Measurements from ENCODE around the gene EIF4G1.
"Not testable (repeated sequence)": the region's sequence is repeated elsewhere in the genome, so short reads cannot be mapped to it uniquely, and the experiment has no call there.

Gene EIF4G1, protein sequence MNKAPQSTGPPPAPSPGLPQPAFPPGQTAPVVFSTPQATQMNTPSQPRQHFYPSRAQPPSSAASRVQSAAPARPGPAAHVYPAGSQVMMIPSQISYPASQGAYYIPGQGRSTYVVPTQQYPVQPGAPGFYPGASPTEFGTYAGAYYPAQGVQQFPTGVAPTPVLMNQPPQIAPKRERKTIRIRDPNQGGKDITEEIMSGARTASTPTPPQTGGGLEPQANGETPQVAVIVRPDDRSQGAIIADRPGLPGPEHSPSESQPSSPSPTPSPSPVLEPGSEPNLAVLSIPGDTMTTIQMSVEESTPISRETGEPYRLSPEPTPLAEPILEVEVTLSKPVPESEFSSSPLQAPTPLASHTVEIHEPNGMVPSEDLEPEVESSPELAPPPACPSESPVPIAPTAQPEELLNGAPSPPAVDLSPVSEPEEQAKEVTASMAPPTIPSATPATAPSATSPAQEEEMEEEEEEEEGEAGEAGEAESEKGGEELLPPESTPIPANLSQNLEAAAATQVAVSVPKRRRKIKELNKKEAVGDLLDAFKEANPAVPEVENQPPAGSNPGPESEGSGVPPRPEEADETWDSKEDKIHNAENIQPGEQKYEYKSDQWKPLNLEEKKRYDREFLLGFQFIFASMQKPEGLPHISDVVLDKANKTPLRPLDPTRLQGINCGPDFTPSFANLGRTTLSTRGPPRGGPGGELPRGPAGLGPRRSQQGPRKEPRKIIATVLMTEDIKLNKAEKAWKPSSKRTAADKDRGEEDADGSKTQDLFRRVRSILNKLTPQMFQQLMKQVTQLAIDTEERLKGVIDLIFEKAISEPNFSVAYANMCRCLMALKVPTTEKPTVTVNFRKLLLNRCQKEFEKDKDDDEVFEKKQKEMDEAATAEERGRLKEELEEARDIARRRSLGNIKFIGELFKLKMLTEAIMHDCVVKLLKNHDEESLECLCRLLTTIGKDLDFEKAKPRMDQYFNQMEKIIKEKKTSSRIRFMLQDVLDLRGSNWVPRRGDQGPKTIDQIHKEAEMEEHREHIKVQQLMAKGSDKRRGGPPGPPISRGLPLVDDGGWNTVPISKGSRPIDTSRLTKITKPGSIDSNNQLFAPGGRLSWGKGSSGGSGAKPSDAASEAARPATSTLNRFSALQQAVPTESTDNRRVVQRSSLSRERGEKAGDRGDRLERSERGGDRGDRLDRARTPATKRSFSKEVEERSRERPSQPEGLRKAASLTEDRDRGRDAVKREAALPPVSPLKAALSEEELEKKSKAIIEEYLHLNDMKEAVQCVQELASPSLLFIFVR (N-terminal part only)

DNA sequence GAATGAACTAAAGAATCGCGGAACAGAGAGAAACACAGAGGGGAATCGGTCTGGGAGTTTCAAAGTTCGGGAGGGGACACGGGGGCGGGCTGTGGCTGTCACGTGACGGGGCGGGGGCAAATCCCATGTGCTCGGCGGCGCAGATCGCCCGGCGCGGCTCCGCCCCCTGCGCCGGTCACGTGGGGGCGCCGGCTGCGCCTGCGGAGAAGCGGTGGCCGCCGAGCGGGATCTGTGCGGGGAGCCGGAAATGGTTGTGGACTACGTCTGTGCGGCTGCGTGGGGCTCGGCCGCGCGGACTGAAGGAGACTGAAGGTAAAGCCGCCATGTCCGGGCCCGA, at the start of gene EIF4G1:
Gene EIF4G1, plus strand, starts transcription at position 244 of the 337 bp plus-strand sequence. CDS start 1,191 bp downstream, outside the sequence.
- peak; percentile 86 for ATAC-seq

DNA sequence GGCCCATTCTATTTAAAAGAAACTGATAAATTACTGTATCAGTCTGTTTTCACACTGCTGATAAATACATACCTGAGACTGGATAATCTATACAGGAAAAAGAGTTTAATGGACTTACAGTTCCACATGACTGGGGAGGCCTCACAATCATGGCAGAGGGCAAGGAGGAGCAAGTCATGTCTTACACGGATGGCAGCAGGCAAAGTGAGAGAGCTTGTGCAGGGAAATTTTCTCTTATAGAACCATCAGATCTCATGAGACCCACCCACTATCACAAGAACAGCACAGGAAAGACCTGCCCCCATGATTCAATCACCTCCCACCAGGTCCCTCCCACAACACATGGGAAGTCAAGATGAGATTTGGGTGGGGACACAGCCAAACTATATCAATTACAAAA, 47.2 kb upstream of the EIF4G1 start:
- ATAC-seq, result not testable (repeated sequence)

DNA sequence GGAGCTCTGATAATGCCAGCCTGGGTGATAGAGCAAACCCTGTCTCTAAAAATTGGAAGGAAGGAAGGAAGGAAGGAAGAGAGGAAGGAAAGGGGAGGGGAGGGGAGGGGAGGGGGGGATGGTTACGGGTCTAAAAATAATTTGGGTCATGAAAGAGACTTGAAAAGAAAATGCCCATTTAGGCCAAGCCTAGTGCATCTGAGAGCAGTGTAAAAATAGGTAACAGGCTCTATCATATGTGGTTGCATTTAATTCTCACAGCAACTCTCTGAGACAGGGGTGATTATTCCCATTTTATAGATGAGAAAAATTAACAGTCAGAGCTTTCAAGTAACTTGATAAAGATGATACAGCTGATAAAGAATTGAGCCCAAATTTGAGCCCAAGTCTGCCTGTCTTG, 42.1 kb upstream of the EIF4G1 start:
- ATAC-seq, result no peak

DNA sequence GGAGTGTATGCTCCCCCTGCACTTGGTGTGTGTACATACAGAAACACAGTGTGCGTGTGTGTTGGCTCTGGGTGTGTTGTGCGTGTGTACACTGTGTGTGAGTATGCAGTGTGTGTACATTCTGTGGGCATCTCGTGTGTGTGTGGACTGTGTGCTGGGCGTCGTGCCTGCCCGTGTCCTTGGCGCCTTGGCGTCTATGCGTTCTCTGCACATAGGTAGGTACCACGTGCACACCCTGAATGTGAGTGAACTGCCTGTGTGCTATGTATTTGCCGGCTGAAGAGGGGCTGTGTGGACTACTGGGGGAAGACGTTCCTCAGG, 39.1 kb upstream of the EIF4G1 start:
- ATAC-seq, result no peak

DNA sequence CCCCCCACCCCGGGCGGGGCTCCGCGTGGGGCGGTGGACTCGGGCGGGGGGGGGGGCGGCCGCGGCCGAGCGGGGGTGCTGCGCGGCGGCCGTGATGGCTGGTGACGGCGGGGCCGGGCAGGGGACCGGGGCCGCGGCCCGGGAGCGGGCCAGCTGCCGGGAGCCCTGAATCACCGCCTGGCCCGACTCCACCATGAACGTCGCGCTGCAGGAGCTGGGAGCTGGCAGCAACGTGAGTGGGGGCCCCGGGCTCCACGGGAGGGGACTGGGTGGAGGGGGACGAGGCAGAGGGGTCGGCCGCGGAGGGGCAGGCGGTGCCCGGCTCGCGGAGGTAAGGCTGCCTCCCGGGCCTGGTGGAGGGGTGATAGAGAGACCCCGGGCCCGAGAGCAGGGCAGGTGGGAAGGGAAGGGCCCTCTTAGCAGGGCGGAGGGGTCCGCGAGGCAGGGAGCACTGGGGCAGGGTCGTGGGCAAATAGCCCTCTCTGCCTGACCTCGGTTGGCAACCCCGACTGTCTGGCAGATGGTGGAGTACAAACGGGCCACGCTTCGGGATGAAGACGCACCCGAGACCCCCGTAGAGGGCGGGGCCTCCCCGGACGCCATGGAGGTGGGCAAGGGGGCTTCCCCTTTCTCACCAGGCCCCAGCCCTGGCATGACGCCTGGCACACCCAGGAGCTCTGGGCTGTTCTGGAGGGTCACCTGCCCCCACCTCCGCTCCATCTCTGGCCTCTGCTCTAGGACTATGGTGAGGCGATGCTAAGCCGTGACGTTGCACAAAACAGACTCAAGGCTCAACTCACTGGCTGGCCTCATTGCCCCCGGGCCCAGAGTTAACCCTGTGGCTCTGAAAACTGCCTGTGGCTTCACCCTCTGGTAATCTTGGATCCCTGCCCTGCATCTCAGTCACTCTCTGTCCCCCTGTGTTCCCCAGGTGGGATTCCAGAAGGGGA, 38.2 kb upstream of the EIF4G1 start, which contains the start of gene ECE2:
Gene ECE2, plus strand, starts transcription at position 62 of the 950 bp plus-strand sequence. Its CDS starts 132 bp downstream, at position 194.
- no peak for ATAC-seq

DNA sequence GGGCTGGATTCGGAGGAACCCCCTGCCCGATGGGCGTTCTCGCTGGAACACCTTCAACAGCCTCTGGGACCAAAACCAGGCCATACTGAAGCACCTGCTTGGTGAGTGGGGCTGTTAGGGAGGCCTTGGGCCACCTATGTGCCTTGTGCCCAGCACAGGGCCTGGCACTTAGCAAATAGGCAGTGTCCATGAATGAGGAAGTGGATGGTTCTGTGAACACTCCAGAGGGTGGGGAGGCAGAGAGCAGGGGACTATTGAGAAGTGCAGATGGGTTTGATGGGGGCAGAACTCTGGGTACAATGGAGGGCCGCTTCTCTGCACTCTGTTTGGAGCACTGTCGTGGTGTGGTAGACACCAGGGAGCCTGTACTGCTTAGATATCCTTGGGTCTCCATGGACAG, 37.0 kb upstream of the EIF4G1 start:
- no peak for ATAC-seq

DNA sequence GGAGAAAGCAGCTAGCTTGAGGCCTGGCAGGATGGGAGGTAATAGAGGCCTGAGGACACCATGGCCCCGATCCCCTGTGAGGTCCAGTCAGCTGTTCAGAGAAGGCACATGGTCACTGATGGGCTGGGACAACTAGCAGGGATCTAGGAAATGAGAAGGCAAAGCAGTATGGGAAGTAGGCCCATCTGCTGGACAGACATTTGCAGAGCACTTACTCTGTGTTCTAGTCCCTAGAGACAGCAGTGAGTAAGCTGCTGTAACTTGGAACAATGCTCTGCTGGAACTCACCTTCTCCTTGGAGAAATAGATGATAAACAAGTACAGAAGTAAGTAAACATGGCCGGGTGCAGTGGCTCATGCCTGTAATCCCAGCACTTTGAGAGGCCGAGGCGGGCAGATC, 31.5 kb upstream of the EIF4G1 start:
- ATAC-seq, result no peak

DNA sequence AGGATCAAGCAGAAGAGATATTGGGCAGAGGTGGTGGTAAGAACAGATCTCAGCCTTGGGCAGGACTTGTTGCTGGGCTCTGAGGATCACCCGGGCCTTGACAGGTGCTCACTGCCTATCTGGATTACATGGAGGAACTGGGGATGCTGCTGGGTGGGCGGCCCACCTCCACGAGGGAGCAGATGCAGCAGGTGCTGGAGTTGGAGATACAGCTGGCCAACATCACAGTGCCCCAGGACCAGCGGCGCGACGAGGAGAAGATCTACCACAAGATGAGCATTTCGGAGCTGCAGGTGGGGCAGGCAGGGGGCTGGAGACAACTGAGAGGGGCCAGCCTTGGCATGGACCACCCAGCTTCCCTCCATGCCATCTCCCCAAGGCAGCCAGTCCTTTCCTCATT, 30.7 kb upstream of the EIF4G1 start:
- no peak for ATAC-seq

DNA sequence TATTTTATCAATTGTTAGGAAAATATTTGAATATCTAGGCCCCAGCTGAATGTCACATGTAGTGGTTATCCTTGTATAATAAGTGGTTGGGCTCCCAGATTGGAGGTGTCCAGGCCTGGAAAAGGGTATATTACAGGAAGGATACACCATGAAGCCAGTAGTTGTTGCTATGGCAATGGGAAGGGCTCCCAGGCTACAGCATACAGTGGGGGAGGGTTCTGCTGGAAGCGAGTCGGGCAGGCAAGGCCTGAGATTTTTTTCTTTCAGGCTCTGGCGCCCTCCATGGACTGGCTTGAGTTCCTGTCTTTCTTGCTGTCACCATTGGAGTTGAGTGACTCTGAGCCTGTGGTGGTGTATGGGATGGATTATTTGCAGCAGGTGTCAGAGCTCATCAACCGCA, 29.7 kb upstream of the EIF4G1 start:
- no peak for ATAC-seq

DNA sequence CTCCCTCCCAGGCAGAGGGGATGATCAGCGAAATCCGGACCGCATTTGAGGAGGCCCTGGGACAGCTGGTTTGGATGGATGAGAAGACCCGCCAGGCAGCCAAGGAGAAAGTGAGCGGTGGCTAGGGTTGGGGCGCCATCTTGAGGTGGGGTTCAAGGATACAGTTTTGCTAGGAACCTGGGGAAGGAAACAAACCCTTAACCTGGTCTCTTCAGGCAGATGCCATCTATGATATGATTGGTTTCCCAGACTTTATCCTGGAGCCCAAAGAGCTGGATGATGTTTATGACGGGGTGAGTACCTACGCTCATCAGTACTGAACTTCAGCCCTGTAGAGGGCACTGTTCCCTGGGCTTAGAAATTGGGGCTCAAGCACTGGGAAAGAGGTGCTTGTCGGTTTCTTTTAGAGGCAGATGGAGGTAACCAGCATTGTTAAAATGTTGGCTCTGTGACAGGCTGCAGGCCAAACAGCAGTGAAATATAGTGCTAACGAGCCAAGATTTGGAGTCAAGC, 24.9 kb upstream of the EIF4G1 start:
- peak; percentile 50 to 74 for ATAC-seq

DNA sequence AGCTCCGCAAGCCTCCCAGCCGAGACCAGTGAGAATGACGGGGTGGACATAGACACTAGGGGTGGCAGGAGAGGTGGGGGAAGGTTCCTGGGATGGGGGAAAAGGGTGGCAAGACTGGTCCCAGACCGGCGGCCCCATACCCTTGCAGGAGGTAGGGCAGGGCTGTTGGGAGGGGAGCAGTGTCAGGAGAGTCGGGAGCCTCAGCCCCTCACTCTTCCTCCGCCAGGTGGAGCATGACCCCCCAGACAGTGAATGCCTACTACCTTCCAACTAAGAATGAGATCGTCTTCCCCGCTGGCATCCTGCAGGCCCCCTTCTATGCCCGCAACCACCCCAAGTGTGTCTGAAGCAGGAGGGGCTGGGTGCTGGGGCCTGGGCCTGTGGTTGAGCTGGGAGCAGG, 24.1 kb upstream of the EIF4G1 start:
- ATAC-seq, result no peak

DNA sequence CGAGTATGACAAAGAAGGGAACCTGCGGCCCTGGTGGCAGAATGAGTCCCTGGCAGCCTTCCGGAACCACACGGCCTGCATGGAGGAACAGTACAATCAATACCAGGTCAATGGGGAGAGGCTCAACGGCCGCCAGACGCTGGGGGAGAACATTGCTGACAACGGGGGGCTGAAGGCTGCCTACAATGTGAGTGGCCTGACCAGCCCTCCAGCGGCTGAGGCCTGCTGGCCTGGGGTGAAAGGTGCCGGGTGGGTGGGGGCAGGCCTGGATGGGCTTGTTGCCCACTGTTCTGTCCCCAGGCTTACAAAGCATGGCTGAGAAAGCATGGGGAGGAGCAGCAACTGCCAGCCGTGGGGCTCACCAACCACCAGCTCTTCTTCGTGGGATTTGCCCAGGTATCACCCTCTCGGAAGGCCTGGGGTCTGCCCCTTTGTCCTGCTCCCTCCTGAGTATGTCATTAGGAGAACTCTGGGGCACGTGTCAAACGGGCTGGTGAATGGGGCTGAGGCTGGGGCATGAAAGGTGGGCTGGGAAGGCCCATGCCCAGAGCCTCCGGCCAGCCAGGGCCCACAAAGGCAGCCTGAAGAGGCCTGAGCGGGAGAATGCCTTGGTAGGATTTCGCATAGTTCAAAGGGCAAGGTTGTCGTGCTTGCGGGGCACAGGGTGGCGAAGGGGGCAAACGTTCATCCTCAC, 23.2 kb upstream of the EIF4G1 start:
- ATAC-seq, result no peak

DNA sequence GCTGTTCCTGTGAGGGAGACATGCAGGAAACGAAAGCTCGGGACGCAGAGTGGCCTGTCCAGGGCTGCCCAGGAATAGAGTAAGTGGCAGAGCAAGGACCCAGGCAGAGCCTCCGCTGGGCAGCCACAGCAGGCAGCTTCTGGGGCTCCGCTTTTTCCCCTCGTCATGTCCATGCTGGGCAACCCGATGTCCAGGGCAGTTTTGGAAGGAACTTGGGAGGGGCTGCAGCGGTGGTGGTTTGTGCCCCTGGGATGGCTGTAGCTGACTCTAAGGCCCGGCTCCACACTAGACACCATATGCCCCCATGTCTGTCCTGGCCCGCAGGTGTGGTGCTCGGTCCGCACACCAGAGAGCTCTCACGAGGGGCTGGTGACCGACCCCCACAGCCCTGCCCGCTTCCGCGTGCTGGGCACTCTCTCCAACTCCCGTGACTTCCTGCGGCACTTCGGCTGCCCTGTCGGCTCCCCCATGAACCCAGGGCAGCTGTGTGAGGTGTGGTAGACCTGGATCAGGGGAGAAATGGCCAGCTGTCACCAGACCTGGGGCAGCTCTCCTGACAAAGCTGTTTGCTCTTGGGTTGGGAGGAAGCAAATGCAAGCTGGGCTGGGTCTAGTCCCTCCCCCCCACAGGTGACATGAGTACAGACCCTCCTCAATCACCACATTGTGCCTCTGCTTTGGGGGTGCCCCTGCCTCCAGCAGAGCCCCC, 22.5 kb upstream of the EIF4G1 start:
- ATAC-seq, result no peak

DNA sequence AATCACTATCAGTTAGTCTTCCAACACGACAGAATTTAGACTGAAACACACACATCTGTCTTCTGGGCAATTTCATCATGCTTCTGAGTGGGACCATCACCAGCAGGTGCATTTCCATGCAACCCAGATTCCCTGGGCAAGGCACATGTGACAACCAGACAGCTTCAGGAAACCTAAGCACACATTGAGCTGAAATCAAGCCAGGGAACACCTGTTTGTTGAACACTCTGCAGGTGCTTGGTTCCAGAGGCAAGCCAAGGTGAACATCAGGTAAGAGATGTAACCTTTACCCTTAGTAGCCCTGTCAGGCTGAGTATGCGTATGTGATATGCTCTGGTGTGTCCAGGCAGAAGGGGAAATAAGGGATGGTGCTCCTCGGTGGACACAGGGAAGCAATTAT, 18.6 kb upstream of the EIF4G1 start:
- no peak for ATAC-seq

DNA sequence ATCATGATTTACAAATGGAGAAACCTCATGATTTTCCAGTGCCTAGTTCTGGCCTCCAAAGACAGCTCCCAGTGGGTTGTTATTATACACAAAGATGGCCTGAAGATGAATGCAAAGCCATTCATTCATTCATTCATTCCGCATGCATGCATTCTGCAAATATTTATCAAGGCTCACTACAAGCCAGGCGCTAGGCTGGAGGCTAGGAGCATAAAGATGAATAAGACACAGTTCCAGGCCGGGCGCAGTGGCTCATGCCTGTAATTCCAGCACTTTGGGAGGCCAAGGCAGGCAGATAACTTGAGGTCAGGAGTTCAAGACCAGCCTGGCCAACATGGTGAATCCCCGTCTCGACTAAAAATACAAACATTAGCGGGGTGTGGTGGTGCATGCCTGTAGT, 17.8 kb upstream of the EIF4G1 start:
- no peak for ATAC-seq

DNA sequence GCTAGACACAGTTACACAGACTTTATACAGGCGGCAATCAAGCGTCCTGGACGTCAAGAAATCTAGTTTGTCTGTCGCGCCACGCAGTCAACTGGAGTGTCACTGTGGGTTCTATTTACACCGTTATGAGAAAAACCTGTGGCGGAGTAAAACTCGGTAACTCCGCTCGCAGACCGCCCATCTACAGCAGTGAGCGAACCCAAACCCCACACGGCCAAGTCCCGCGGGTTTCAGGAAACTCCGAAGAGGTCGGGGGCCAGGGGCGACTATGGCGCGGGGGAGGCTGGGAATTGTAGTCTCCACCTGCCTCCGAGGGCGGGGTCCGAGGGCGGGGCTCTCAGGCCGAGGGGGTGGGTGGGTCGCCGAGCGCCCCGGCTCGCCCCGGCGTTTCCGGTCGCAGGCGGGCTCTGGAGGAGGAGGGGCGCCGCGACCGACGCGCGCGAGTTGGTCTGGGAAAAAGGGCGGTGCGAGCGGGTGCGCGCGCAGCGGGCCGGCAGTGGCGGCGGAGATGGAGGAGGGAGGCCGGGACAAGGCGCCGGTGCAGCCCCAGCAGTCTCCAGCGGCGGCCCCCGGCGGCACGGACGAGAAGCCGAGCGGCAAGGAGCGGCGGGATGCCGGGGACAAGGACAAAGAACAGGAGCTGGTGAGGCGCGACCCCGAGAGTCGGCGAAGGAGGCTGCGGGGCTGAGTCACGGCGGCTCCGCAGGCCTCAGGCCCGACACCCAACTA, 15.5 kb upstream of the EIF4G1 start, which contains the start of gene PSMD2:
Gene PSMD2, plus strand, starts transcription at position 483 of the 729 bp plus-strand sequence. Its CDS starts 26 bp downstream, at position 509.
- peak; percentile 92 to 98 for ATAC-seq

DNA sequence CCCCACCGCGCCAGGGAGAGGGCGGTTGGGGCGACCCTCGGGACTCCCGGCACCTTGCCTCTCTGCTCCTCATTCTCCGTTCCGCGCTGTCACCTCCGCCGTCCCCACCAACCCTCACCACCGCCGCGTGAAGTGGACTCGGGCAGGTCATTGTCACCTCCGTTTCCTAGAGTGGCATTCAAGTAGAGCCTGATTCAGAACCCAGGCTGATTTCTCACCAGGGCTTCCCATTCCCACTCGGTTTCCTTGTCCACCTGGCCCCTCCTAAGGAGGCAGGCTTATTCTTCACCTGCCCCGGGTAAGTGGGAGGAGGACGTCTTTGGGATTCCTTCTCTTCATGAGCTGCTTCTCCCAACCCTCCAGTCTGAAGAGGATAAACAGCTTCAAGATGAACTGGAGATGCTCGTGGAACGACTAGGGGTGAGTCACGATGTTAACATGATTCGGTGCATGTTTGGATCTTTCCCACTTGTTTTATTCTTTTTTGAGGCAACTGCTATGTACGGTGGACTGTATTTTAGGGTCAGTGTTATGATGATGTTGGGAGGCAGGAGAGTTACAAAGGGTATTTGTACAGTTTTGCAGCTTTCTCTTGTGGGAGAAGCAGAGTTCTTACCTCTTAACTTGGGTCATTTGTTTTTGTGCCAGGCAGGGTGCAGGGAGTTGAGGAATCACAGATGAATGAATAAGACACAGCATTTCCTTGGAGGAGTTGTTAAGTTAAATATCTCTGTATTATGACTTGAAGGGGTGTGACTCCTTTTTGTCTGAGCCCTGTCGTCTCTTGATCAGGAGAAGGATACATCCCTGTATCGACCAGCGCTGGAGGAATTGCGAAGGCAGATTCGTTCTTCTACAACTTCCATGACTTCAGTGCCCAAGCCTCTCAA, 14.7 kb upstream of the EIF4G1 start:
- ATAC-seq, result no peak

DNA sequence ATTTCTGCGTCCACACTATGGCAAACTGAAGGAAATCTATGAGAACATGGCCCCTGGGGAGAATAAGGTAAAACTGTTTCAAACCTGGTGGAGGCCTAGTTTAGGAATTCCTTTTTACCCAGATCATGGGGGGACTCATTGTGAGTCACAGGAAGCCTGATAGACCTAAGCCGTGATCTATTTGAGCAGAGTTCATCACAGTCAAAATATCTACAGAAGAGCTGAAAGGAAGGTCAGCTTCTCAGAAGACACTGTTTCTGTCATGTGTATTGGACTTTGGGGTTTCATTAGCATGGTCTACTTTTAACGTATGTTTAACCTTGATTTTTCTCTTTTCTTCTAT, 14.1 kb upstream of the EIF4G1 start:
- ATAC-seq, result no peak

DNA sequence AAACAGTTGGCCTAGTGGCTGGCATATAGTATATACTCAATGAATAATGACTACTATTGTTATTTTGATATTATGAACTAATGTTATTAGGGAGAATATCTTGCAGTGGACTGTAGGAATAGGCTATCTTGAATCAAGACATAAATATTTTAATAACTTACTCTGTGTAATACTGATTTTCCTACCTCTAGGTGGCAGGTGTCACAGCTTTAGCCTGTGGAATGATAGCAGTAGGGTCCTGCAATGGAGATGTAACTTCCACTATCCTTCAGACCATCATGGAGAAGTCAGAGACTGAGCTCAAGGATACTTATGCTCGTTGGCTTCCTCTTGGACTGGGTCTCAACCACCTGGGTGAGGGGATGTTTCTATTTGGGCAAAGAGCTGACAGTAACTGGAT, 8.8 kb upstream of the EIF4G1 start:
- ATAC-seq, result peak in 1 of 2 donors; percentile 61
